ENCODE measurements around the gene APH1B. TPM values are rescaled to one million over a fixed set of nuclear protein-coding genes. Genes with fewer than 3 reads are reported as not detected.
"Not testable (repeated sequence)": the region's sequence is repeated elsewhere in the genome, so short reads cannot be mapped to it uniquely, and the experiment has no call there.

Gene APH1B
- 11.5 TPM for polyA plus RNA-seq (ENCODE audit: insufficient read length)

DNA sequence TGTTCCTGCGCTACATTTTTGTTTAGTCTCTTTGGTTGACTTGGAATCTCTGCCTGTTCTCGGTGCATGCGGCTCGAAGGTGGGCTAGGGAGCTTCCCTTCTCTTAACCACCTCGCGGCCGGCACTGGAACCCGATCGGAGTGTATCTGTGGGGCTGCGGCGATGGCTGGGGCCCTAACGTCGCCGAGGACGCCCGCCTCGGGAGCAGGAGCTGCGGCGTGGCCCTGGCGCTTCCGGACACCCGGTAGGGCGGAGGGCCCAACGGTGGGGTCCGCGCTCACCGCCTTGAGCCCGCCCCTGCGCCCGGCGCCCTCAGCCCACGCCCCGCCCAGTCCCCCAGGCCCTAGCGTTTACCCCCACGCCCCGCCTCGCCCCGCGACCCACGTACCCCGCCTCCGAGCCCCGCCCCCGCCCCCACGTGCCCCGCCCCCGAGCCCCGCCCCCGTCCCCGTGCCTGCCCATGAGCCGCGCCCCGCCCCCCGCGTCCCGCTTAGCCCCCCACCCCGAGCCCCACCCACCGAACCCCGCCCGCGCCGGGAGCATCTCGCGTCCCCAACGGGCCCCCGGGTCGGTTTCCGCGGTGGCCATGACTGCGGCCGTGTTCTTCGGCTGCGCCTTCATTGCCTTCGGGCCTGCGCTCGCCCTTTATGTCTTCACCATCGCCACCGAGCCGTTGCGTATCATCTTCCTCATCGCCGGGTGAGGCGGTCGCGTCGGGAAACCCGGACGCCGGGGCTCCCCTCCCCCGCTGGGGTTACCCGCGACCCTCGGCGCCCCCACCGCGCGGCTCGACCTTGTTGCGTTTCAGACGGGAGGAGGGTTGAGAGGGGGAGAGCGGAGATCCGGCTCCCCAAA is at the start of gene APH1B:
APH1B (plus strand) TSS at position 568 of the 855 bp plus-strand sequence; CDS start at position 587, 19 bp downstream.
- no peak for DNase-seq (ENCODE audit: low read depth)

DNA sequence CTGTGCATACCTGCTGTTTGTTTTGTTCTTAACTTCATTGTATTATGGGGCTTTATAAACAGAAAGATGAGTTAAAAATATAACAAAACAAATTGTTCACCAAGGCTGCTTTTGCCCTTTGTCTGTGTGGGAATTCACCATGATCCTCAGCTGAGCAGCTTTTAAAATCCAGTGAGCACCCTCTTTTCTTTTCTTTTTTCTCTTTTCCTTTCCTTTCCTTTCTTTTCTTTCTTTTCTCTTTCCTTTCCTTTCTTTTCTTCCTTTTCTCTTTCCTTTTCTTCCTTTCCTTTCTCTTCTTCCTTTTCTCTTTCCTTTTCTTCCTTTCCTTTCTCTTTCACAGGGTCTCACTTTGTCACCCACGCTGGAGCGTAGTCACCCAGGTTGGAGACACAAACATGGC is 49.7 kb upstream of the APH1B start:
- DNase-seq (ENCODE audit: low read depth): no peak

DNA sequence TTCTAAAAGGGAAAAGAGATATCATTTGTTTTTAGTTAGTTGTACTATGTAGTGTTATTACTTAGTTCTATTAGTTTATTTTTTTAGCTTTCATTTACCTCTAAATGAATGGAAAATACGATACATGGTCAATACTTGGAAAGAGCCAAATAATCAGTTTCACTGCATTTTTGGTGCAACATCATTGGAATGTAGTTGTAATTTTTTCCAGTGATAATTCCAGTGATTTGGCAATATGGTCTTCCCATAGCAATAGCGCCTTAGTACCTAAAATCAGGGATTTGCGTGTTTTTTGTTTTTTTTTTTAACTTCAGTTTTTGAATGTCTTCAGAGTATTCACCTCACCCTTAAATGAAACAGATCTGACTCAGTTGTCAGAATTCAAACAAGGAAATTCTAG is 46.2 kb upstream of the APH1B start:
- no peak for DNase-seq (ENCODE audit: low read depth)

DNA sequence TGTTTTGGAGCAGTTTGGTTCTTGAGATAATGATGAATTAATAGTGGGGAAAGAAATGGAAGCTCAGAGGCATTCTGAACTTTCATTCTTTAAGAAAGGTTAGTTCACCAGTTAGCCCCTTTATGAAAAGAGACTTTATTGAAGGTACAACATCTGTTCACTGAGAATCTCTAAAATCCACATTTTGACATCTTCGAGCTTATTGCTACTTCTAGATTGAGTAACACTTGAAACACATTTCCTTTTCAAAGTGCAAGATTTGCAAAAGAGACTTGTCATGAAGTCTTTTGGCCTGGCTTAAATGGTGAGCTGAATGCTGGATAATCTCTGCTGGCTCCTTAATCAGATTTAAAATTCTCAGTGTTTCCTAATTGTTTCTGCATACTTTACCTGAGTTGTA is 45.7 kb upstream of the APH1B start:
- no peak for DNase-seq (ENCODE audit: low read depth)

DNA sequence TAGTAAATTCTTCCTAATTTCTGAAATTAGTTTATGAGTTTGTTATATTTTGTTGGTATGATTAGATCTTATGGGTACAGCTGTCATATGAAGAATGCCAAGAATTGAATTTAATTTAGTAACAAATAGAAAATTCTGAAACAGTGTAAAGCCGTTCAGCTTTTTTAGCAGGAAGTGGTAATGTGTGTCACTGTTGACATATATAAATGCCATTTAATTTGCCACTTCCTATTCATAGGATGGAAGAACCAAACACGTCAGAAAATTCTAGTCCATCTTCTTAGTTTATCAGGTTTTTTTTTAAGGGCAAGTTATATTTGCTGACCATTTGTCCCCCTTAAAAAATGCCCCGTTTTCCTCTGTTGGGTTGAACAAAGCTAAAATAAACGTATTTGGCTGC is 45.0 kb upstream of the APH1B start:
- DNase-seq (ENCODE audit: low read depth): no peak

DNA sequence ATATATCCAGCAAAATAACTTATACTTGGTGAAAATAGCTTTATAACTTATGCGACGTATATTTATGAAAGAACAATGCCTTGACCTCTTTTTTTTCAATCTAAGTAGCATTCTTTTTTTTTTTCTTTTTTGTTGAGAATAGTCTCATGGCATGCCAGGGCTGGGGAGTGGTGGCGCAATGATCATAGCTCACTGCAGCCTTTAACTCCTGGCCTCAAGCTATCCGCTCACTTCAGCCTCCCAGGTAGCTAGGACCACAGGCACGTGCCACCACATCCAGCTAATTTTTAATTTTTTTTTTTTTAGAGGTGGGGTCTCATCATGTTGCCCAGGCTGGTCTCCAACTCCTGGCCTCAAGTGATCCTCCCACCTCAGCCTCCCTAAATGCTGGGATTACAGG is 44.5 kb upstream of the APH1B start:
- no peak for DNase-seq (ENCODE audit: low read depth)

DNA sequence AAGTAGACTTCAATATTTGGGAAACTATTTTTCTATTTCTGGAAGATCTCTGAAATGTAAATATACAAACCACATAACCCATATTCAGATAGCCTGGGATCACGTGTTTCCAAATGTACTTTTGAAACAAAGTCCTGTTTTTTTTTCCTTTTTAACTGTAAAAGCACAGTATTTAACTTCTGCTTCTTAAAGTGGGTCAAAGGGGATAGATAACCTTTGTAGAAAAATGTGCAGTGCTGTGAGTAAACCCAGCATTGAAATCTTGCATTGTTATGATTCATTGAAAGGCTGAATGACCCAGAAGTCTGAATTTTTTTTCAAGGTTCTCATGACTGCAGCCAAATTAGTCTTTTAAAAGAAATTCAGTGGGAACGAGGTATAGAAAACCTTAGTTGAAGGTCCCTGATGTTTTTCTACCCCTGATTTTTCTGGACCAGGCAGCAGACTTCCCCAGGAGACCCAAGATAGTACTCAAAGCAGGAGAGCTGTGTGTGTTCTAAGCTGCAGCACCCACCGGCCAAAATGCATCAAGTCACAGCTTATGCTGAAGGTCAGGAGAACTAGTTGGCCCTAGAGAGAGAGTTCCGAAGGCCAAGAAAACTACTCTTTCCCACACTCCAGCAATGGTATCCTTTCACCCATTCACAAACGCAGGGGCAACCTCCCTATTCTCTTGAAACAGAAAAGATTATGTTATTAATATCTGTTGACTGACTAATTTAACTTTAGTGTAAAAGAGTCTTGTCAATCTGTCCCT is 43.6 kb upstream of the APH1B start:
- DNase-seq (ENCODE audit: low read depth): no peak

DNA sequence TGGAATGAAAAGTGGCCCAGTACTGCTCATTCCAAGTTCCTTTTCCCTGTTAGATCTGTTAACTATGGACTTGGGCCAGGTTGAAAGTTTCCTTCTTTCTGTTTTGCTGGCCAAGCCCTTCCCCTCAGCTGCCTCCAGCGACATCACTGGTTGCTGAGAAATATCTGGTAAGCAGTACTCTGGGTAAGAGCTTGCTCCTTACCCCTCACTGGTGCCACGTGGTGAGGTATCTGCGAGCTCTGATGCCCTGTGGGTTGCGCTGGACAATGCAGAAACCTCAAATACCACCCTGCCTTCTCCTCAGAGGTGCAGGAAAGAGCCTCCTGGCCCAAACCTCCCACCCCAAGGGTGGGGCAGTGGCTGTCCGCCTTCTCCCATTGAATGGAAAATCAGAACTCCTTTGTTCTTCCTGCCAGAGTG is 42.9 kb upstream of the APH1B start:
- no peak for DNase-seq (ENCODE audit: low read depth)

DNA sequence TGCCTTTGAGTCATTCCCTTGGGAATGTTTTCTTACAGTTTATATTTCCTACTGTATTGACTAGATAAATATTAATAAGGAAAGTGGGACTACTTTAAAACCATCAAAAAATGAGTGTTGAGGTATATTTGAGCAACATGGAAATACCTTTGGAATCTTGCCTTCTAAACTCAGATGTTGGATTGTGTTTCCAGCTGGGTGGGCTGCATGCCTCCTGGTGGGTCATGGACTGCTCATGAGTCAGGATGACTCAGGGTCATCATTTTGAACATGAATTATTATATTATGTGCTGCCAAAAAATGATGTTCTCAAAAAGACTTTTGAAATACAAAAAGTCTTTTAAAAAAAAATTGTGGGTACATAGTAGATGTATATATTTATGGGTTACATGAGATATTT is 41.1 kb upstream of the APH1B start:
- no peak for DNase-seq (ENCODE audit: low read depth)

DNA sequence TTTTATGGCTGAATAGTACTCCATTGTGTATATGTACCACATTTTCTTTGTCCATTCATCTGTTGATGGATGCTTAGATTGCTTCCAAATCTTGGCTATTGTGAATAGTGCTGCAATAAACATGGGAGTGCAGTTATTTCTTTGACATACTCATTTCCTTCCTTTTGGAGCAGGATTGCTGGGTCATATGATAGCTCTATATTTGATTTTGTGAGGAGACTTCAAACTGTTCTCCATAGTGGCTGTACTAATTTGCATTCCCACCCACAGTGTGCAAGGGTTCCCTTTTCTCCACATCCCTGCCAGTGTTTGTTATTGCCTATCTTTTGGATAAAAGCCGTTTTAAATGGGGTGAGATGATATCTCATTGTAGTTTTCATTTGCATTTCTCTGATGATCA is 40.3 kb upstream of the APH1B start:
- DNase-seq (ENCODE audit: low read depth): not testable (repeated sequence)

DNA sequence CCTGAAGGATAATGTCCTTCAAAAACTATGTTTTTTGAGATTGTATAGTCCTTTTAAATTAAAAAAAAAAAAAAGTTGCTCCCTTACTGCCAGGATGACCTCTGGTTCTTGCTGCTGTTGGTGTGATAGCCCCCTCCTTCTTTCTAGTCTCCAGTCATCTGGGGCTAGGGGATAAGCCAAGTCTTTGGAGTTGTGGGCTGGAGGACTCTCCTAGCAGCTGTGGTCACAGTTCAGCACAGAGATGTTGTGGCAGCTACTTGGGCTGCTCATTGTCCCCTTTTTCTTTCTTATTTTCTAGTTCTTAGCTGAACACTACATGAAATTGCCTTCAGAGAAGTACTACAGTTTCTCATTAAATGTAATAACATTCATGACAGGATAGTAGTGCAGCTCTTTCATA is 39.2 kb upstream of the APH1B start:
- DNase-seq (ENCODE audit: low read depth): no peak

DNA sequence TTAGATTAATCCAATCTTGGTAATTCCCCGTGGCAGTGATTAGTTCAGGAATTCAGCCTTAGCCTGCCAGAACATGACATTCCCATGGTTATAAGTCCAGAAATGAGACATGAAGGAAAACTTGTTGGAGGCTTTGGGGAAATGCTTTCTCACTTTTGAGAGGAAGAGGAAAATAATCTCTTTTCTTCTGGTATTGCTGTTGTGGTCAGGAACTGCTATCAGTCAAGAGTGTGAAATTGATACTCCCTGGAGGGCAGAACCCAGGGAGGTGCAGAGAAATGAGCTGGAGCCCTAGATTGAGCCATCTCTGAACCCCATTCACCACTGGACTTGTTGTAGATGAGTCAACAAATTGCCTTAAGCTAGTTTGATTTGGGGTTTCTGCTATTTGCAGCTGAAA is 38.6 kb upstream of the APH1B start:
- DNase-seq (ENCODE audit: low read depth): no peak

DNA sequence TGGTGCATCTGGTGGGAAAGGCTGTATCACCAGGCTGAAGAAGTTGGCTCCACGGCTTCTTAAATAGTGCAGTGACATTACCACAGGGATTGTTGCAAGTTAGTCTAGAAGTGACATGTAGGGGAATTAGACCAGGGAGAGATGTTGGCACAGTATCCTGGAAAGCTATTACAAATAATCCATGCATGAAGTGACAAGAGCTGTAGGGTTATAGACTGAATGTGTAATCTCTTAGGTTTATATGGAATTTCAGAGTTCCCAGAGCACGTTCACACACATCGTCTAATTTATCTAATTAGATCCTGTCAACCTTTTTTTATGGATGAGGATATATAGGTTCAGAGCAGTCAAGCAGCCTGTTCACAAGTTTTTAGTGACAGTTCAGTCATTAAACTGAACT is 37.3 kb upstream of the APH1B start:
- DNase-seq (ENCODE audit: low read depth): no peak

DNA sequence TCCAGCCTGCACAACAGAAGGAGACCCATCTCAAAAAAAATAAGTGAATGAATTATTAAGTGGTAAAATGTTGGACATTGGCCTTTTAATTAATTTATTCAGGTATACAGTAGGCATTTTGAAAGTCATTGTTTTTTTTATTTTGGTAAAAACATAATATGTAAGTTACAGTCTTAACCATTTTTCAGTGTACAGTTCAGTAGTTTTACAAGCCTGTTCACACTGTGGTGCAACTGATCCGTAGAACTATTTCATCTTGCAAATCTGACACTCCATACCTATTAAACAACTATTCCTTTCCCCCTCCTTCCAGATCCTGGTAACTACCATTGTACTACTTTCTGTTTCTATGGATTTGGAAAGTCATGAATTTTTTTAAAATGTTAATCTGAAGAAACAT is 36.1 kb upstream of the APH1B start:
- no peak for DNase-seq (ENCODE audit: low read depth)

DNA sequence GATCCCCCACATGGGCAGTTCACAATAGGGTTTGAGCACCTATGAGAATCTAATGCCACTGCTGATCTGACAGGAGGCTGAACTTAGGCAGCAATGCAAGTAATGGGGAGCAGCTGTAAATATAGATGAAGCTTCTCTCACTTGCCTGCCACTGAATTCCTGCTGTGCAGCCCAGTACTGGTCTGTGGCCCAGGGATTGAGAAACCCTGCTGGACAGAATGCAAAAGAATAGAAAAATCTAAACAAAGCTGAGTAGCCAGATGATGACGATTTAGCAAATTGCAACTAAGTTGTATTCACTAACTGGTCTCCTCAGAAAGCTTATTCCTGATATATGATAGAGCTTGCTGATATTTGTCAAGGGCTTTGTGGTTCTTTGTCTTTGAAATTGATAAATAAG is 34.3 kb upstream of the APH1B start:
- DNase-seq (ENCODE audit: low read depth): no peak

DNA sequence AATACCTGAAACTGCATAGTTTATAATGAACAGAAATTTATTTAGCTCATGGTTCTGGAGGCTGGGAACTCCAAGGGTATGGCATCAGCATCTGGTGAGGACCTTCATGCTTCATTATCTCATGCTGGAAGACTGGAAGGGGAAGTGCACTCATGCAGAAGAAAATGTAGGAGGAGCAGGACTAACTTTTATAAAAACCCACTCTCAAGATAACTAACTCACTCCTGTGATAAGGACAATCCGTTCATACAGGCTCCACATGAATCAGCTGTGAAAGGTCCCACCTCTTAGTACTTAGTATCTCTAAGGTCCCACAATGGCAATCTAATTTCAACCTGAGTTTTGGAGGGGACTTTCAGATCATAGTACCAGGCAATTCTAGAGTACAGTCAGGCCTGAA is 33.6 kb upstream of the APH1B start:
- no peak for DNase-seq (ENCODE audit: low read depth)

DNA sequence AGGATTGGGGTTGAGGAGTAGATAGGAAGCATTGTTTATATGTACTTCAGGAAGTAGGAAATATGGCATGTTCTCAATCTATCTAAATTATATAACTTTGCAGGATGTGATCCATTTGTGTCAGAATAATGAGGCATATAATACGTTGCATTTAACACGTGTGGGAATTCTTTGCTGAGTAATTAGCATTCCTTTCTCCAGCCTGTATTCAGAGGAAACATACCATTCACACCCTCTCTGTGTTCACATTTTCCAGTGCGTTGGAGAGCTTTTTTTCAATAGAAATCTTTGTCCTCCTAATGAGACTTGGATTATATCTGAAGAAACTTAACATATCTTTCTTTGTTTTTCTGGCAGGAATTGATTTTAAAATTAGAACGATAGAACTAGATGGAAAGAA is 33.0 kb upstream of the APH1B start:
- DNase-seq (ENCODE audit: low read depth): no peak

DNA sequence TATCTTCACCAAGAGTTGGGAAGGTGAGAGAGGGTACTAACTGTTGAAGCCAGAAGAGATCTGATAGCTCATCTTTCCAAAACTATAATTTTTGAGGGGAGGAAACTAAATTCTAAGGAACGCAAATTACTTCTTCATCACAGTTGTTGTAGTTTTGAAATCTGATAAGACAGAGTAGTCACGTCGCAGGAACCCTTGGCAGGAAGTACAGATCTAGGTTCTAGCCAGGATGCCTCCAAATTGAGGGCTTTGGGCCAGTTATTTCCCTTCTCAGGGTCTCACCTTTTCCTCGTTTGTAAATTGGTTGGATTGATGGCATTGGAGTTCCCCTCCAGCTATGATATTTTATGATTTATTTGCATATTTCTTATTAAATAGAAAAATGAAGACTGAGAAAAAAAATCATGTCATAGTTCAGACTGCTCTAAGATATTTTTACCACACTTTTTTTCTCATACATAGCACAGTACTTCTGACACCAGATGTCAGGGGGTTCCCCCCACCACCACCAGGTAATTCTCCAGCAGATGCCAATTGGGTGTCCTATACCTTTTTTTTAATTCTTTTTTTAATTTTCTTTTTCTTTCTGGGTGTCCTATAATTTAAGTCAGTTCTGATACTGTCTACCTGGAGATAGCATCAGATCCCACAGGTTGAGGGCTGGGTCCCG is 32.3 kb upstream of the APH1B start:
- DNase-seq (ENCODE audit: low read depth): no peak

DNA sequence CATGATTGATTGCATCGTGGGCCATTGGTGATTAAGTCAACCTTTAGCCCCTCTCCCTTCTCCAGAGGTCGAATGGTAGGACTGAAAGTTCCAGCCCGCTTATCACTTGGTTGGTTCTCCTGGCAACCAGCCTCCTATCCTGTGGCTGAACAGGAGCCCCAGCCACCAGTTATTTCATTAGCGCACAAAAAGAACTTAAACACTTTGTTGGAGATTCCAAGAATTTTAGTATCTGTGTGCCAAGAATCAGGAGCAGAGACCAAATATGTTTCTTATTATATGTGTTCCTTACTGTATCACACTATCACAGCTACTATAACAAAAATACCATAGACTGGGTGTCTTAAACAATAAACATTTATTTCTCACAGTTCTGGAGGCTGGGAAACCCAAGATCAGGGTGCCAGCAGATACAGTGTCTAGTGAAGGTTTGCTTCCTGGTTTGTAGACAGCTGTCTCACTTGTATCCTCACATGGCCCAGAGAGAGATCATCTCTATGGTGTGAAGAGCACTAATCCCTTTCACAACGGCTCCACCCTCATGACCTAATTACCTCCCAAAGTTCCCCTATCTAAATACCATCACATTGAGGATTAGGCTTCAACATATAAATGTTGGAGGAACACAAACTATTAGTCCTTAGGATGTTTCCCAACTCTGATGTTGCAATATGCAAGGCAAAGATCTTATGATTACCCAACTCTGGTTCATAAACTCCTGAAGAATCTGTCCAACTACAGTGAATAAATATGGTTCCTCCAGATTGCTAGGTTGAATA is 30.5 kb upstream of the APH1B start:
- DNase-seq (ENCODE audit: low read depth): no peak

DNA sequence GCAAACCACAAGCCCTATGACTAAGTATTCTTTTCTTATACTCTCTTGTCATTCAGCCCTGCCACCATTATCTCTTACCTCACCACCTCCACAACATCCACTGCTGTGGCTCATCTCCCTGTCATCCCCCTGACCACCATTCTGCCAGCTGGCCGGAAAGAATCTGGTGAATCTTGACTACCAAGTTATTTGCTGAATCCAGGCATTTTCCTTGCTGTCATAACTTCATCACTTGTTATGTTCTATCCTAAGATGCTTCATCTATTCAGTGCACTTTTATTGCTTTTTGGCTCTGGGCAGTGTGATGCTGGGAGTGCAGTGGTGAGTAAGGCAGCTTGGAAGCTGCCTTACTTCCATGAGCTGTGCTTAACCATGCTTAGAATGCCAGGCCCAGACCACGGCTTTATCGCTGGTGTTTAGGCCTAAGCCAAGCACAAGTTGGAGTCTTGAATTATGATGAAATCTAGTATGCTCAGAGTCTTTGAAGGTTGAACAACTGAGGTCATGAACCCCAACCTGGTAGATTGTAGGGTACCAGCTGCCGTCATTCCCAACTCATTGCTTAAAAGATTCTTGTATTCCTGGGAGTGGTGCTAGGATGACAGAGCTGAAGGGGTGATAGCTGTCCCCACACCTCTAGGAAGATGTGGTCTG is 27.0 kb upstream of the APH1B start:
- no peak for DNase-seq (ENCODE audit: low read depth)

DNA sequence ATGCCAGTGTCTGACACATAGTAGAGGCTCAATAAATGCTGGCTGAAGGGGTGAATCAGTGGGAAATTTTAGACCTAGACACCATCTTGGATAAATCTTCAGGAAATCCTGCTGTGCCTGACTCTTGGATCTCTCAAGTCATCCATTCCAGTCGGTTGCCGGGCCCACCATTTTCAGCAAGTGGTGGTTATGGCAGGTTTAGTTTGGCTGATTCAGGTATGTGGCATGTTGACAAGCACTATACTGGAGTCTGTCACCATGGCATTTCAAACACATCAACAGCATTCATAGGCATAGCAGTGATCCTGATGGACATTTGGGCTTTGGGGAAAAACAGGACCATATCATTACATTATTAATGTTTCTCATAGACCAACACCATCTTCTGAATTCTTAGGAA is 25.7 kb upstream of the APH1B start:
- no peak for DNase-seq (ENCODE audit: low read depth)

All from forelimb muscle (tissue), 1 donor.